Measurements from ENCODE around the gene CABYR.

- TF ChIP-seq CTCF (IDR thresholded peaks at IDR 0.05) (no peak), POLR2A (IDR thresholded peaks at IDR 0.05) (no peak)
These were observed 34.4 kb upstream of the CABYR start for GRCh38 chr18:24104486-24104885.
